NCI-H510A treated with DMSO at 0.1 percent for 48 hours (cell line): ENCODE results near the gene GLIPR1L2.
"Not testable (repeated sequence)": the region's sequence is repeated elsewhere in the genome, so short reads cannot be mapped to it uniquely, and the experiment has no call there.

ENCODE experiments used
- DNase-seq: peaks from one replicate; lab custom pipeline; 2025; lab: John Stamatoyannopoulos, UW

Gene GLIPR1L2

DNA sequence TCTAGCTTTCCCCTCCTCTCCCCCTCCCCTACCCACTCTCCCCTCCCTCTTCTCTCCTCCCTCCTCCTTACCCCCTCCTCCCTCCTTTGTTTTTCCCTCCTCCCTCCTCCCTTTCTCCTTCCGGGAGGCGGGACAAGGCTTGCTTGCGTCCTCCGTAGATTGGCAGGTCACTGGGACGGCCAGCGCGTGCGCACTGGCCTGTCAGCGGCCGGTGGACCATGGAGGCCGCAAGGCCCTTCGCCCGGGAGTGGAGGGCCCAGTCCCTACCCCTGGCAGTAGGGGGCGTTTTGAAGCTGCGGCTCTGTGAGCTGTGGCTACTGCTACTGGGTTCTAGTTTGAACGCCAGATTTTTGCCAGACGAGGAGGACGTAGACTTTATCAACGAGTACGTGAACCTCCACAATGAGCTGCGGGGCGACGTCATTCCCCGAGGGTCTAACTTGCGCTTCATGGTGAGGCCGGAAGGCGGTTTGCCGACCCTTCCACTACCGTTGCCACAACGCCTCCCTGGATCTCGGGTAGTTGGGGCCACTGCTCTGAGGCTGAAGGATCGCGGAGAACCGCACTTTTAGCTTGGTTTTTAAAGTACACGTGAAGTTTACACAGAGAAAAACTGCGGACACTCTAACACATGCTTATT is at the start of gene GLIPR1L2:
TSS of gene GLIPR1L2 (plus strand) at position 191 of the 640 bp plus-strand sequence. CDS start at position 219, 28 bp downstream.
- peak; percentile 98 for DNase-seq

DNA sequence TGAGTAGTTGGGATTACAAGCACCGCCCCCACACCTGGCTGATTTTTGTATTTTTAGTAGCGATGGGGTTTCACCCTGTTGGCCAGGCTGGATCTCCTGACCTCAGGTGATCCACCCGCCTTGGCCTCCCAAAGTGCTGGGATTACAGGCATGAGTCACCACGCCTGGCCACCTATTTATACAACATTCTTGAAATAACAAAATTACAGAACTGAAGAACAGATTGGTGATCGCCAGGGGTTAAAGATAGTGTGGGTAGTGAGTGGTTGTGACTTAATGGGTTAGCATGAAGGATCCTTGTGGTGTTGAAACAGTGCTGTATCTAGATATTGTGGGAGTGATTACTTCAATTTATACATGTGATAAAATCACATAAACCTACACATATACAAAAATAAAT is 49.0 kb upstream of the GLIPR1L2 start:
- DNase-seq: no peak

DNA sequence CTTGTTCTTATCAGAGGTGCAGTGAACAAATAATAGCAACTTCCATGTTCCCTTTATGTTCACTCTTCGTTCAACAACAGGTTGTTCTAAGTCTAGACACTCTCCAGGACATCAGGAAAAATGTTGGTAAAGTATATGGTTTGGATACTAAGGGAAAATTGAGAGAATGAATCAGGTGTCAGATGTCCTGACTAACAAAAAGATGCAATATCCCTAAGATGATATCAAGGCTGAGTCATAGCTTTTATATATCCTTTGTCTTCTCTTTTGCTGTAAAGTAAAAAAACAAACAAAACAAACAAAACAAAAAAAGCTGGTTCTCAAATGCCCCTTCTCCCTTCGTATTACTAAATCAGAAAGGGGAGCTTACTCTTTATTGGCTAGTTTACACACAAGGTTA is 45.4 kb upstream of the GLIPR1L2 start:
- DNase-seq: no peak

DNA sequence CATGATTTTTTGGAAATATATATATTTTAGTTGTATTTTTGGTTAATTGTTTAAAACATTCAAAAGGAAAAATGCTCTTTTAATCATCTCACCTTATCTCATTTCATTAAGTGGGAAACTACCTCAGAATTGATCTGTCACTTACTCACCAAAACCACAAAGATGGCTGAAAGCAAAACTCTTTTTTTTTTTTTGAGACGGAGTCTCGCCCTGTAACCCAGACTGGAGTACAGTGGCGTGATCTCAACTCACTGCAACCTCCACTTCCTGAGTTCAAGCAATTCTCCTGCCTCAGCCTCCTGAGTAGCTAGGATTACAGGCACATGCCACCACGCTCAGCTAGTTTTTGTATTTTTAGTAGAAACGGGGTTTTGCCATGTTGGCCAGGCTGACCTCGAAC is 44.7 kb upstream of the GLIPR1L2 start:
- DNase-seq: not testable (repeated sequence)

DNA sequence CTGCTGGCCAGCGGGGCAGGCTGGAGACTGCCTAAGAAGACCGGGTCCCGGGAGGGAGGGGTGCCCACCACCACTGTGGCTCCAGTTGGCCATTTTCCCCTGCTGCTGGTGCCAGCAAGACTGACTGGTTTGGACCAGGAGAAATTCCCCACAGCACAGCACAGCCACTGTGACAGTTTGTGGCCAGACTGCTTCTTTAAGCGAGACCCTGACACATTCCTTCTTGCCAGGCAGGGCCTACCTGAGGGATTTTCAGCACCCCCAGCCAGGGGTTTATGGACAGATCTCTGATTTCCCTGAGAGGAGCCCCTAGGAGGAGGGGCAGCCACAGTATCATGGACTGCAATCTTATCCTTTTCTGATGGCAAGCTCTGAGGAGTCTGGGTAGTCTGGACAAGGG is 40.9 kb upstream of the GLIPR1L2 start:
- no peak for DNase-seq

DNA sequence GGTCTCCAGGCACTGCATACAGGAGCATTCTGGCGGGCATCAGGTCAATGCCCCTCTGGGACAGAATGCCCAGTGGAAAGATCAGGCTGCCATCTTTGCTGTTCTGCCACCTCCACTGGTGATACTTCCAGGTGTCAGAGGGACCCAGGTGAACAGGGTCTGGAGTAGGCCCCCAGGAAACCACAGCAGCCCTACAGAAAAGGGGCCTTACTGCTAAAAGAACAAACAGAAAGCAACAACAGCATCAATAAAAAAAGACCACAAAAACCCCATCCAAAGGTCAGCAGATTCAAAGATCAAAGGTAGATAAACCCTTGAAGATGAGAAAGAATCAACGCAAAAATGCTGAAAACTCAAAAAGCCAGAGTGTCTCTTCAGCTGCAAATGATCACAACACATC is 40.5 kb upstream of the GLIPR1L2 start:
- DNase-seq: no peak

DNA sequence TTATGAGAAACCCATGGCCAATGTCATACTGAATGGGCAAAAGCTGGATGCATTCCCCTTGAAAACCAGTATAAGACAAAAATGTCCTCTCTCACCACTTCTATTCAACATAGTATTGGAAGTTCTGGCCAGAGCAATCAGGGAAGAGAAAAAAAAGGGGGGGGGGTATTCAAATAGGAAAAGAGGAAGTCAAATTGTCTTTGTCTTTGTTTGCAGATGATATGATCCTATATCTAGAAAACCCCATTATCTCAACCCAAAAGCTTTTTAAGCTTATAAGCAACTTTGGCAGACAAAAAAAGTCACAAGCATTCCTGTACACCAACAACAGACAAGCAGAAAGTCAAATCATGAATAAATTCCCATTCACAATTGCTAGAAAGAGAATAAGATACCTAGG is 36.9 kb upstream of the GLIPR1L2 start:
- DNase-seq: no peak

DNA sequence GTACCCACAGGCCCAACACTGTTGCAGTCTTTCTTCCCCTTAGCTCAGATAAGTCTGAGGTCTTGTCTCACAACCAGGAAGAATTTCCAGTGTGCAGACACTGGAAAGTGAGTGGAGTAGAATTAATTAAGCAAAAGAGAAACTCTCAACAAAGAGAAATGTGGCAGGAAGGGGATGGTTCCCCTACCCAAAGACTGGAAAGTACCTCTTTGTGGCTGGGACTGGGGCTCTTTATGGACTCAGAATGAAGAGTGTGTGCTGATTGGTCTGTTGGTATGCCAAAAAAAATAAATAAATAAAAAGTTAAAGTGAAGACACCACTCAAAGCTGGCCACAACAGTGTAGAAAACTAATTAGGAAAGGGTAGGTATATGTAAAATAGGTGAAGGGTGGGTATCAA is 30.0 kb upstream of the GLIPR1L2 start:
- DNase-seq: no peak

DNA sequence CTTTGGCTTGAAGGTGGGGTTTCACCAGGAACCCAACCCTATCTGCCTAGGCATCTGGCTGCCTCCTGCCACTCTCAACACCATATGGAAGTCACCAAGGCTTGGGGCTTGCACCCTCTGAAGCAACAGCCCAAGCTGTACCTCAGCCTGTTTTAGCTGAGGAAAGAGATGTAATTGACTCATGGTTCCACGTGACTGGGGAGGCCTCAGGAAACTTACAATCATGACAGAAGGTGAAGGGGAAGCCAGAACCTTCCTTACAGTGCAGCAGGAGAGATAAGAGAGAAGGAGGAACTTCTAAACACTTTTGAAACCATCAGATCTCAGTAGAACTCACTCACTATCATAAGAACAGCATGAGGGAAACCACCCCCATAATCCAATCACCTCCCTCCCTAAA is 29.5 kb upstream of the GLIPR1L2 start:
- no peak for DNase-seq

DNA sequence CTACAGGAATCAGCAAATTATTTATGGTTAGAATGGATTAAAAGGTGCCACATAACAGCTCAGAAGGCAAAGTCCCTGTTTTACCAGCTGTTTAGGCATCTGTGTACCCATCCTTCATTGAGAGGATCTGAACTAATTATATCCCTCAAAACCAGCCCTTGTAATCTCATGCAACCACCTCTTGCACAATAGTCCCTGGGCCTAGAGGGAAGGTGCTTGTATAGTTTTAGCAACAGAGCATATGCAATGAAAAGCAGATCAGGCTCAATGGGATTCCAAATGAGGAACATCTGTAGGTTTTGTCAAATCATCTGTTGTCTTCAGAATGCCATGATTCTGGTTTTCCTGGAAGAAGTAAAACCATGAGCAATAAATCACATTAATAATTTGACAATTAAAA is 26.0 kb upstream of the GLIPR1L2 start:
- DNase-seq: no peak

DNA sequence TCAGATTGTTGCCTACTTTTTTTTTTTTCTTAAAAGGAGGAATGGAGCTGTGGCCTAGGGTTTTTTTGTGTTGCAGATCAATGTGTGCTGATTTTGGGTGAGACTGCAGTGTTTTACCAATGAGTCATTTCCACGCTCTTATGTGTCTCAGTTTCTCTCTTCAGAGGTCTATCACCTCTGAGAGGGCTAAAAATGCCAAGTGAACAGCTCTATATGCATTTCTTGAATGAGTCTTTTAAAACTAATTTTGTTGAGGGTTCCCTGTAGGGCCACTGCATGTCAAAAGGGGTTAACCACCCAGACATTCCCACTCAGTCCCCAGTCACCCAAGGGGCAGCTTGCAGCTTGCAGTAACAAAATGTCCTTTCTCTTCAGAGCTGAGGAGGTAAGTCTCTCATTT is 24.3 kb upstream of the GLIPR1L2 start:
- no peak for DNase-seq

DNA sequence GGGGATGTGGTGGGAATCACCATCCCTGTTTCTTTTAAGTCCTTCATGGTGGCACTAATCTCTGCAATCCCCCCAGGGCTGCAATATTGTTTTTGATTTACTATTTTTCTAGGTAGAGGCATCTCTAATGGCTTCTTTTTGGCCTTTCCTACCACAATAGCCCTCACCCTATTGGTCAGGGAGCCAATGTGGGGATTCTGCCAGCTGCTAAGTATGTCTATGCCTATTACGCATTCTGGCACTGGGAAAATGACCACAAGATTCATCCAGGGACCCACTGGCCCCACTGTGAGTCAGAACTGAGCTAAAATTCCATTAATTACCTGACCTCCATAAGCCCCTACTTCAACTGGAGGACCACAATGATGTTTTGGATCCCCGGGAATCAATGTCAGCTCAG is 15.9 kb upstream of the GLIPR1L2 start:
- DNase-seq: no peak

DNA sequence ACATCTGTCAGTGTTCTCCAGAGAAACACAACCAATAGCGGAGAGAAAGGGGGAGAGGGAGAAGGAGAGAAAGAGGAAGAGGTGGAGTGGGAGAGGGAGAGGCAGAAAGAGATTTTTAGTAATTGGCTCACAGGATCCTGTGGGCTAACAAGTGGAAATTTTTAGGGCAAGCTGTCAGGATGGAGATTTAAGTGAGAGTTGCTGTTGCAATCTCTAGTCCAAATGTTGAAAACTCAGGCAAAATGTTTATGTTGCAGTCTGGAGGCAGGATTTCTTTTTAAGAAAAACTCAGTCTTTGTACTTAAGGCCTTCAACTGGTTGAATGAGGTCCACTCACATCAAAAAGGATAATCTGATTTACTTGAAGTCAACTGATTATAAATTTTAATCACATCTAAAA is 12.5 kb upstream of the GLIPR1L2 start:
- DNase-seq: no peak

DNA sequence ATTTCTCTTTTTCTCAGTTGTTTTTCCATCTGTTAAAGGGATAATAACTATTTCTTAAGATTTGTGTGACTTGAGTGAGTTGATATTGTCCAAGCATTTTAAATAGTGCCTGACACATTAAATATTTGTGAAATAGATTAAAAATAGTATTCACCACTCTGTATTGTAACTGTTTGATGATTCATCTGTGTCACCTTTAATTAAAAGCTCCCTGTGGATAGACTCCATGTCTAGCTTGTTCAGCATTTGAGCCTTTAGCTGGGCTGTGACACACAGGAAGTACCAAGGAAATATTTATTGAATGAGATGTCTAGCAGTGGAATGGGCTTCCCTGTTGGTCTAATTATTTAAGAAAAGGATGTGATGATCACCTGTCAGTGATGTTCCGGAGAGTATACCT is 1.8 kb upstream of the GLIPR1L2 start:
- DNase-seq: peak; percentile 15

DNA sequence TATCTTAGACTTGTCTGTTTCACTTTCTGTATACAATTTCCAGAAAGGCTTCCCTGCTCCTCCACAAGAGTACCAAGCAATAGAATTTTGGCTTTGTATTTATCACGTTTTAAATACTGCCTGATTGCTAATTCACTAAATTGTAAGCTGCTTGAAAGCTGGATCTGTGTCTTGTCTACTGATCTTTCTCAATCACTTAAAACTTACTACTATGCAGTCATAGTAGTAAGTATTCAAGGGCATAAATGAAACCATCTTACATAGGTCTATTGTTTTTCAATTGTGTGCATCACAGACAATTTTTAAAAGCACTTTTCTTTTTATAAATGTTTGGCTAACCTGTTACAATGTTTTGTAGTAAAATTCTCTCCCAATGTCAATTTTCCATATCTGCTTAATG is 1.2 kb upstream of the GLIPR1L2 start:
- DNase-seq: peak; percentile 49

DNA sequence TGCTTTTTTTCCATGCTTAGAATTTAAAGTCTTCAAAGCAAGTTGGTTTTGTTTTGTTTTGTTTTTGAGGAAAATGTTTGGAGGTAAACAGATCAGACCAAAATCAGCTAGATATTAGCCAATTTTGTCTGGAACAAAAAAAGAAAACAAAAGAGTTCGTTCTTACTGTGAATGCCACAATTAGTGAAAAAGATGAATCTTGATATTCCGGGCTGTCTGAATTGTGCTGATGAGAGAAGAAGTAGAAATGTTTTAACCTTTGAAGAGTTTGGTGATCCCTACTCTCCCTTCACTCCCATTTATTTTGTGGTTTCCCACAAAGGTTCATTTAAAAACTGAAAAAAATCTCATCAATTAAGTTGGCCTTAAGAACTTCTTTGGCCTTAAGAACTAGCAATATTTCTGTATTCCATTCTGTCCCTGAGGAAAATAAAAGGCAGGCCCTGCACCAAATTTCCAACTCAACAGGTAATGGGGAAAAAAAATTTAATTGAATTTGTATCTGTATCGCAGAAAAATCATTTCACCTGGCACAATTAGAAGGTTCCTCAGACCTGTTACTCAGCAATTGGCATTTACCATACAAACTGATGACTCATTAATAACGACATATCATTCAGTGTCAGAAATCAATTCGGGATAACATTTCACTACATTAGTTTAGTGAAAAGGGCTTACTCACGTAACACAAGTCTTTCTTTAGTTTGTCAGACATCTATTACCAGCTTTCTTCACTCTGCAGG is 562 bp upstream of the GLIPR1L2 start:
- no peak for DNase-seq

DNA sequence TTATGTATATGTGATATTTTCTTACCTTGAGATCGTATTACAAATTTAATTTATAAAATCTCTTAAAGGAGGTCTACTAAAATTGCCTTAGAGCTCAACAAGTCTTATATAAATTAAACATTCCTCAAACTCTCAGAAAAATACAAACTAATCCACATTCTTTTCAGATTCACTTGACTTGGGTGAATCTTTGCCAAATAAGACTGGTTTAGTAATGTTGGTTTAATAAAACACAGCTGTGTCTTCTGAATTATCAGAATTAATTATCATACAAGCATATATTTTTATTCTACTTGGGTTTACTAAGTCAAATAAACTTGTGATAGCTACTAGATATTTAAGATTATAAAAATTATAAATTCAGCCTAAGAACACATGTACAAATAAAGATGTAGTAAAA is 13.3 kb downstream of the GLIPR1L2 start:
- DNase-seq: no peak

DNA sequence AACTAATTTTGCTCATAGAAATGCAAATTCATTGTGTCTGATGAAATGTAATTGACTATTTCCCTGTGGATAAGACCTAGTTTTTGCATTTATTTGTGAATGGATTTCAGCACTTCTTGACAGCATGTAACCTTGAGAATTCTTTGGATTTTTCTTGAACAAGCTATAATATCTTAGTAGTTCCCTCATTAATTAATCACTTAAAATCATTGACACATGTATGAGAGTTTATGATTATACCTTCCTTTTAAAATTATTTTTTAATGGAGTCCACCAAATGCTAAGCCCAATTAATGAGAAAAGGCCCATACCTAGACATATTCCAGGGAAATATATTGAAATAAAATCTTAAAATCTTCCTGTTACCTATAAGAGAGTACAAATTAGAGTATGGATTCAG is 16.8 kb downstream of the GLIPR1L2 start:
- no peak for DNase-seq

DNA sequence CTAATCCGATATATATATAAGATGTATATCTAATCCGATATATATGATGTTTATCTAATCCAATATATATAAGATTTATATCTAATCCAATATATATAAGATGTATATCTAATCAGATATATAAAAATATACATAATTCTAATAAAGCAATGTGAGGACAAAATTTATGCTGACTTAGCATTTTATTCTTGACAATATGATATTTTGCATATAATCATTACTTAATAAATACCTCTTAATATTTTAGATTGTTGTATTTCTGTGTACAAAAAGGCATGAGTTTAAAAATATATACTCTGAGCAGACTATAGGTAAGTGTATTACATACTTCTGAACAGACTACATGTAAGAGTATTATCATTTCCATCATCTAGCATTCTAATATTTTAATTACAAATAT is 18.9 kb downstream of the GLIPR1L2 start:
- DNase-seq: no peak

DNA sequence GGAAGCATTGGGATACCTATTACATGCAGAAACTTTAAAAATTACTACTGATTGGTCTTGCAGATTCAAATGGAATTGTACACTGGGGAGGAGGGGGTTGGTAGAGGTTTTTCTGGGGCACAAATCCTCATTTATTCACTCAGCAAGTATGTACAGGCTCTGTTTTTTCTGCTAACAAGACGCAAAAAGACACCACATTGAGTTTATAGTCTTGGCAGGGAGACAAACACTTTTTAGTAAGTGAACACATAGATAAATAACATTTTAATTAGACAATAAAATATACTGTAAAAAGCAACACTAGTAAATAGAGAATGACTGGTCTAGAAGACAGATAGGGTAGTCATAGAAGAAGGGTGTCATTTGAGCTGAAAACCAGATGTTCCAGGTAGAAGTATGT is 23.8 kb downstream of the GLIPR1L2 start:
- DNase-seq: no peak

DNA sequence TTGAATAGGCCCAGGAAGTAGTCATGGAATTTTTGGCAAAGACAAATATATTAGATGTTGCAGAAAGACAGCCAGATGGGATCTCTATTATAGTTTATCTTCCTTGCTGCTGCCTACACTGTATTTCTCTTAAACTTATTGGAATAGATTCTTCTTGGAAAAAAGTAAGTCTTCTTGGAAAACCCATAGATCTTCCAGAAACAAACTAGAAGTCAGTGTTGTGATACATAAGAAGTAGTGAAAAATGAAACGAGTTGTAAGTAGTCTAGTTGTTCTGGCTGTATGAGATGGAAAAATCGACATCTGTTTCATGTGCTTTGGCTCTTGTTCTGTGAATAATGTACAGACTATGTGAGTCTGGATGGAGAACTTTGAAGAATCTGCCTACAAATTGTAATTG is 29.0 kb downstream of the GLIPR1L2 start:
- DNase-seq: no peak

DNA sequence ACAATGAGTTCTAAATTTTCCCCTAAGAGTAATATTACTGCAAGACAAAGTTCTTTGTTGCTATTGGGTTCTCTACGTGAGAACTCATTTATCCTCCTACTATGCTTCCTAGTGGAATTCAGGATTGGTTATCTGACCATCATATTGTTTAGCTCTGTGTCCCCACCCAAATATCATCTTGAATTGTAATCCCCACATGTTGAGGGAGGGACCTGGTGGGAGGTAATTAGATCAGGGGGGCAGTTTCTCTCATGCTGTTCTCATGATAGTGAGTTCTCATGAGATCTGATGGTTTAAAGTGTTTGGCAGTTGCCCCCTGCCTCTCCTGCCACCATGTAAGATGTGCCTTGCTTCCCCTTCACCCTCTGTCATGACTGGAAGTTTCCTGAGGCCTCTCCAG is 36.6 kb downstream of the GLIPR1L2 start:
- DNase-seq: no peak

DNA sequence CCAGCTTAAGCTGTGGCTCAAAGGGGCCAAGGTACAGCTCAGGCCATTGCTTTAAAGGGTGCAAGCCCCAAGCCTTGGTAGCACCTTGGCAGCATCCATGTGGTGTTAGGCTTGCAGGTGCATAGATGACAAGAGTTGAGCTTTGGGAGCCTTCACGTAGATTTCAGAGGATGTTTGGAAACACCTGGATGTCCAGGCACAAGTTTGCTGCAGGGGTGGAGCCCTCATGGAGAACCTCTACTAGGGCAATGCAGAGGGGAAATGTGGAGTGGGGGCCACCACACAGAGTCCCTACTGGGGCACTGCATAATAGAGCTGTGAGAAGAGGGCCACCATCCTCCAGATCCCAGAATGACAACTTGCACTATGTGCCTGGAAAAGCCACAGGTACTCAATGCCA is 37.9 kb downstream of the GLIPR1L2 start:
- no peak for DNase-seq

DNA sequence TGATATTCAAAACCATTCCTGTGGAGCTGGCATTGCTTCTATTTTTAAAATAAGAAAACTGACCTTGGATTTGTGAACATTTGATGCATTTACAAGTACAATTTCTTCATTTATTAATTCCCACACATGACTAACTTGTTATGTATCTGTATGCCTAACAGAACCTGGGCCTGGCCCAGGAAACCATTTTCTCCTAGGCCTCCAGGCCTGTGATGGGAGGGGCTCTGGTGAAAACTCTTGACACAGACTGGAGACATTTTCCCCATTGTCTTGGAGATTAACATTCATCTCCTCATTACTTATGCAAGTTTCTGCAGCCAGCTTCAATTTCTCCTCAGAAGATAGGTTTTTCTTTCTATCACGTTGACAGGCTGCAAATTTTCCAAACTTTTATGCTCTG is 42.0 kb downstream of the GLIPR1L2 start:
- no peak for DNase-seq
